NCI-H2081 treated with DMSO at 0.1 percent for 48 hours (cell line): ENCODE measurements around the gene SSTR5.

Experiments used
- DNase-seq: peaks from one replicate; lab custom pipeline; 2025; lab: John Stamatoyannopoulos, UW

SSTR5 gene

DNA sequence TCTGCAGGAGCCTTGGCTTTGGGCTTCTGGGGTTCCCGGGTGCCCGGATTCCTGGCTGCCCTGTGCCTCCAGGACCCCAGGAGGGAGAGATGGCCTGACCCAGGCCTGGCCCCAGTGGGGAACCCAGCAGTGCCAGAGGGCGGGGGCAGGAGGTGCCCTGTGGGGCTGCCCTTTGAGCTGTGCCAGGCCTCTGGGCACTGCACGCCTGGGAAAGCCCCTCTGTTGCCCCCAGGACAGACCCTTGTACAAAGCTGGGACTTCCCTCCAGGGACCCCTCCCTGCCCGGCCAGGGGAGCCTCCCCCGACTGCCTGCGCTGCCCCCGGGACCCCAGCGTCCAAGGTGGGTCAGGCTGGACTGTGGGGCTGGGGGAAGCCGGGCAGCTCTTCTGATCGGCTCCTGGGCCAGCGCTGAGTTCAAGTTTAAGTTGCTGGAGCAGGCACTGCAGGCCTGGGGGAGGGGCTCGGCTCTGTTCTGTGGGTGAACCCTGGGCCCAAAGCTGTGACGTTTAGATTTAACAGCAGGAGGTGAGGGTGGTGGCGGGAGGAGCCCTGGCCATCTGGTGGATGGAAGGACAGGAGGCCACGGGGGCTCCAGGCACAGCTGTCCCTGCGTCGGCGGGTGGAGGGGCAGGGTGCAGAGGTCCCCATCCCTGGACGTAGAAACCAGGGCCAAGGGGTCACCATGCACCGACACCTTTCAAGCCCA lies 51.1 kb downstream of the SSTR5 start:
- no peak for DNase-seq

DNA sequence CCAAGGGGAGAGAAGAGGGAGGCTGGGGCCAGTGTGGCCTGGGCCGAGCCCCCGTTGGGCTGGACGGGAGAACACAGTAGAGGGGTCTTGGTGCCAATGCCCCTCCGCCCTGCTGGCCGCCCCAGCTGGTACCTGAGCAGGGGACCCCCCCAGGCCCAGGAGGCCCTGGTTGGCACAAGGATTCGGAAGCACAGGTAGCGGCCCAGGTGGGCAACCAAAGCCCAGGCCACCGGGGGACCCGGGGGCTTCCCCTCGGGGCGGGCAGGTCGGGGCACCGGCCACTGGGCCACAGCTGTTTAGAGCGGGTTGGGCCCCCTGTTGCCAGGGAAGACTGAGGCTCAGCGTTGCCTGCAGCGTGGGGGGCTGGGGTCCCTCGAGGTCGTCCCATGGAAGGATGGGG lies 51.7 kb downstream of the SSTR5 start:
- no peak for DNase-seq

DNA sequence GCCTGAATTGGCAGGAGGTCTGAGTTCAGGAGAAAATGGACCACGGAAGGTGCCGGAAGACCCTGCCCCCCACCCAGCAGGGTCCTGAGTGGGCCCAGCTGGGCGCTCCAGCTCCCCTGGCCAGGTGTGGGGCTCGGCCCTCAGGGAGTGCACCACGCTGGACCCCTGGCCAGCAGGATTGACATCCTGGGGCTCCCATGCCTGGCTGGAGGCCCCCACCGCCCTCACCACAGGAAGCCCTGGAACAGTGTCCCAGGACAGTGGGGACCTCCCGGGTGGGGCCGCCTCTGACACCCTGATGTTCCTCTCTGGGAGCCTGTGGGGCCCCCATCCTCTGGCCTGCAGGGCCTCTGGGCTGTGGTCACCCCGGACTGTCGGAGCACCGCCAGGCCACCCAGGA lies 52.2 kb downstream of the SSTR5 start:
- DNase-seq: no peak

DNA sequence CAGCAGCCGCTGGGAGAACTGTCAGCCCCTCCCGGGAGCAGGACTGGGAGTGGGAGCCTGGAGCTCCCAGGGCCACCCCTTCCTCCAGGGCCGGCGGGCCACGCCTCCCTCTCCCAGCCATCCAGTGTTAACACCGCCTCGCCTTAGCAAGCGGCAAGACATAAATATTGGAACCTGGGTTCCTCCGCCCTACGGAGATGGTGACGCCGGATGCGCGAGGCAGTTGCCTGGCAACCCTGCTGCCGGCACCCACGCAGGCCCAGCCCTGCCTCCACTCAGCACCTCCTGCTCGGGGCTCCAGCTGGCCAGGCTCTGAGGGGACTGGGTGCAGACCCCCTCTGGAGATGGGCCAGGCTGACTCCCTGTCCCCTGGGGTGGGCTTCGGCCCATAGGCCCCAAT lies 52.9 kb downstream of the SSTR5 start:
- DNase-seq: no peak

DNA sequence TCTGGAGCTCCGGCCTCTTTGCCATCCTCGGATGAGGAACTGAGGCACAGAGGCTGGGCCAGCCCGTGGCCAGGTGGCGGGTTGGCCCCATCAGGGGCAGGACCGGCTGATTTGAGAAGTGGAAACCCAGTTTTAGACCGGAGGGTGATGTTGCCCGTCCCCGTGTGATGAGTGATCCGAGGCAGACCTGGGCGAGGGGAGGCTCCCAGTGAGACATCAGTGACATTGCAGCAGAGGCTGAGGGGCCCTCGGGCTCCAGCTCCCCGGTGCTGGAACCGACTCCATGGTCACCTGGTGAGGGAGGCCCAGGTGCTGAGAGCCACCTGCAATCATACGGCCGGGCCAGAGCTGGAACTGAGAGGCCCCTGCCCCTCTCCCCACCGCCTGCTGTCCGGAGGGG lies 53.5 kb downstream of the SSTR5 start:
- DNase-seq: no peak

DNA sequence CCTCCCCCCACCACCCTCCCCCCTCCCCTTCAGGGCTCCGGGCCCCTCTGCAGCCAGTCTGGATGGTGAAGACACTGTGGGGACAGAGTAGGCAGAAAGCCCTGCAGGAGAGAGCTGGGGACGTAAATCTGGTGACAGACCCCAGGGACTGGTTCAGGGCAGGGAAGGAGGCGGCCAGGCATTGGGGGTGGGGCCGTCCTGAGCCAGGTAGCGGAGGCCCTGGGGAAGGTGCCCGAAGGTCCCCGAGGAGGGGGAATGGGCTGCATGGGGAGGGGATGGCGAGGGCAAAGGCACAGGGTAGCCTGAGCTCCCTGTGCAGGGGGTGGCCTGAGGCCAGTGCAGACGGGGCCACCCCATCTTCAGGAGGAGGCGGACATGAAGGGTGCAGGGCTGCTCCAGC lies 54.0 kb downstream of the SSTR5 start:
- no peak for DNase-seq

DNA sequence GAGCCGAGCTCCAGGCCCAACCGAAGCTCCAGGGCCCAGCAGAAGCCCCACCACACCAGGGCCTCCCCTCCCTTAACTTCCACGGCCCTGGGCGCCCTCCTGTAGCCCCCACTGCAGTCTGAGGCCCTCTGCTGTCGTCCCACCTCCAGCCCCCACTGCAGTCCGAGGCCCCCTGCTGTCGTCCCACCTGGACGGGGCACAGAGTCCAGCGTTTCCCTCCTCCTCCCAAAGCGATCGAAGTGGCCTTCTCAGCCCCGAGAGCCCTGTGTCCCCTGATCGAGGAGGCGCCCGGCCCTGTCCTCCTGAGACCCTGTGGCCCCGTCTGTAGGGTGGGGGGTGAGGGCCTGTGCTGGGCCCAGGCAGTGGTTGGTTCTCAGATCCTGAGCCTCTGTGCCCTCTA lies 54.6 kb downstream of the SSTR5 start:
- DNase-seq: no peak

DNA sequence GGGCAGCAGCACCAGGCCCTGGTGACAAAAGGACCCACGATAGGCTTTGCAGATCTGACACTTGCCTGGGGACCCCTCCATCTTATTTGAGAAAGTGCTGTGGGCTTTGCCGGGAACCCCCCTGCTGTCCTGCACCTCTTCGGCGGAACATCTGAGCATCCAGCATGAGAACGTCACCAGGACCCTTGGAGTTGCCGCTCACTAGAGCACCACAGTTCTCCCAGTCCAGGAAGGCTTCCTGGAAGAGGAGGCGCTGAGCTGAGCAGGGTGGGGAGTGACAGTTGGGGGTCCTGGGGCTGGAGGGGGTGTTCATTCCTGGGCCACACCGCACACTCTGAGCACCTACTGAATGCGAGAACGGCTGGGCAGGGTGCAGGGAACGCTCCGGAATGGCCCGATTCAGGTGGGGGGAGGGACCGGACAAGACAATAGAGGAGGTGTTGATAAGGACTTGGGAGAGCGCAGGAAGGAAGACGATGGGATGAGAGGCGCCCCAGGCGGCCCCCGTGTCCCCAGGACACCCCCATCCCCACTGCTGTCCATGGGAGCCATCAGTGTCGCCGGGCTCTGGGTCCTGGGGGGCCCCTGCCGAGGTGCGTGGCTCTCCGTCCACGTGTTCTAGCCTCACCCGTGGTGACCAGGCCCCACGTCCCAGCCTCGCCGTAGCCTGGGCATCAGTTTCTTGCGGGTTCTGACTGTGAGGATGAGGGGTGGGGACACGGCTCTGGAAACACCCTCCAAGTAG lies 55.6 kb downstream of the SSTR5 start:
- no peak for DNase-seq

DNA sequence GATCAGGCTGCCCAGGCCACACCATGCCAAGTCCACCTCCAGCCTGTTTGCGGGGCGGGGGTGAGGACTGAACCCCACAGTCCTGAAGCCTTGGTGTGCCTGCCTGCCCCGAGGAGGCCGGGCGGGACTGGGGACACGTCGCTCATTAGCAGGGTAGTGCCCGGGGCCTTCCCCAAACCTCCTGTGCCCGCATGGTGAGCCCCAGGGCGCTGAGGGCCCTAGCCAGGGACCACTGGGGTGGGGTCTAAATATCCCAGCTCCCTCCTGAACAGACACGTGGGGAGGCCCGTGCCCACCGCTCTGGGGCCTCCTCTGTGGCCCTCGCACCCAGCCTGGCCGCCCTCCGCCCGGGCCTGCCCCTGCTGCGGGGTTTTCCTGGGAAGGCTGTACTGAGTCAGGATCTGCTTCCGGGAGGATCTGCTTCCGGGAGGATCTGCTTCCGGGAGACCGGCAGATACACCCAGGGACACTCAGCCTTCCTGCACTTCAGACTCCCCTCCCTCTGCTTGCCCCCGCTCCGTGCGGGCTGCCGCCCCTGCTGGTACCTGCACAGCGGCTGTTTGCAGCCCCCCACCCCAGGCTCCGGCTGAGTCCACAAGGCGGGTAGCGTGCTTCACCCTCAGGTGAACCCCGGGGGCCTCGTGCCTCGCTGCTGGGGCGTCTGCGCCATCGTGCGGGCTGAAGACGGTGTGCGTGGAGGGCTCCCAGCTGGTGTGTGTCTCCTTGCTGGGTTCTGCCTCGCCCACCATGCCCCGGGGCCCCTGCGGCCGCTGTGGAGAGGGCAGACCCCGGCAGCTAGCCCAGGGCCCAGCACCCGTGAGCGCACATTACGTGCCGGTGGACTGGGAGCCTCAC lies 56.8 kb downstream of the SSTR5 start:
- no peak for DNase-seq

DNA sequence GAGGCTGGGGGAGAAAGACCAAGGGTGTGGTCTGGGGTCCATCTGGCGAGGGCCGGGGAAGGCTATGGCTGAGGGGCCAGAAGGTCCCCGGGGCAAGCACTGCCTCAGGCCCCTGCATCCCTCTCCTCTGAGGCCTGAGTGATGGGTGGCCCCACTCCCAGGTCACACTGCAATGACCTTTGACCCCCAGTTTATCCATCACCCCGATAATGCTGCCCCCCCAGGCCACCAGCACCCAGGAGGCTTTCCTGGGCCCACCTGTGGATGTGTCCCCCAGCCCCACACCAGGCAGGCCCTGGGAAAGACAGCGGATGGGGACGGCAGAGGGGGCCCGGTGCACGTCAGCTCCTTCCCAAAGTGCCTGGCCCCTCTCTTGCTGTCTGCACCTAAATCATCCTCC lies 57.8 kb downstream of the SSTR5 start:
- DNase-seq: no peak
